OCI-LY1 (cell line): ENCODE data around the gene ASXL2.

ENCODE experiments used
- CTCF ChIP-seq: fragments of 200-600 bp; sonication (generic), shearing (Covaris generic); IDR thresholded peaks from 2 replicates; pipeline ENCODE4 v1.5.1; 2017; ENCODE audit warnings: mild to moderate bottlenecking, antibody characterized with exemption, low read length, moderate library complexity, mixed read lengths
- EZH2 ChIP-seq: fragments of 200-600 bp; sonication (generic), shearing (Covaris generic); IDR thresholded peaks from 2 replicates; pipeline ENCODE4 v1.8.0; 2017; ENCODE audit warnings: borderline replicate concordance, mixed run types, mild to moderate bottlenecking, antibody characterized with exemption, low read length, moderate library complexity, mixed read lengths

GRCh38 chr2:25720575-25720974, 157.7 kb downstream of the ASXL2 start:
- TF ChIP-seq CTCF: no peak
- no peak for TF ChIP-seq EZH2
